GM12873 (cell line): ENCODE measurements around the gene MEDAG.

Source experiments
- TF ChIP-seq, protein P1 (sequence below): IDR thresholded peaks from 2 replicates; pipeline ENCODE4 v1.5.1; 2012; ENCODE audit warnings: low read depth, mild to moderate bottlenecking, moderate library complexity, low read length, control low read depth; ENCODE audit not compliant: insufficient read depth; ENCODE audit errors: missing control alignments

Gene MEDAG

DNA sequence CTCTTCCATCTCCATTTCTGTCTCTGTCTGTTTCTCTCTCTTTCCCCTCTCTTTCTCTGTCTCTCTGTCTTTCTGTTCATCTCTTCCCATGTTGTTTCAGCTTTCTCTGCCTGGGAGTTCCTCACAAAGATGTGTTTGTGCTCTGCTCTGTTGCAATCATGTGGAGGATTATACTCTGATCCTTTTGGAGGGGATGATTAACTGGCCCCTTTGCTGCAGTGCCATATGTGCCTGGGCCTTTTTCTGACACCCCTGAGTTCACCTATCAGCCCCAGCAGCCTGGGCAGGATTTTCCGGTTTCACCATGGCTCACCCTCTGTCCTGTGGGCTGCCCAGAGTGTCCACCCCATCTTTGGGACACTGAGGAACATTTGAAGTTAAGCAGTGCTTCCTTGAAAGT, 17.3 kb downstream of the MEDAG start:
- TF ChIP-seq, protein P1, sequence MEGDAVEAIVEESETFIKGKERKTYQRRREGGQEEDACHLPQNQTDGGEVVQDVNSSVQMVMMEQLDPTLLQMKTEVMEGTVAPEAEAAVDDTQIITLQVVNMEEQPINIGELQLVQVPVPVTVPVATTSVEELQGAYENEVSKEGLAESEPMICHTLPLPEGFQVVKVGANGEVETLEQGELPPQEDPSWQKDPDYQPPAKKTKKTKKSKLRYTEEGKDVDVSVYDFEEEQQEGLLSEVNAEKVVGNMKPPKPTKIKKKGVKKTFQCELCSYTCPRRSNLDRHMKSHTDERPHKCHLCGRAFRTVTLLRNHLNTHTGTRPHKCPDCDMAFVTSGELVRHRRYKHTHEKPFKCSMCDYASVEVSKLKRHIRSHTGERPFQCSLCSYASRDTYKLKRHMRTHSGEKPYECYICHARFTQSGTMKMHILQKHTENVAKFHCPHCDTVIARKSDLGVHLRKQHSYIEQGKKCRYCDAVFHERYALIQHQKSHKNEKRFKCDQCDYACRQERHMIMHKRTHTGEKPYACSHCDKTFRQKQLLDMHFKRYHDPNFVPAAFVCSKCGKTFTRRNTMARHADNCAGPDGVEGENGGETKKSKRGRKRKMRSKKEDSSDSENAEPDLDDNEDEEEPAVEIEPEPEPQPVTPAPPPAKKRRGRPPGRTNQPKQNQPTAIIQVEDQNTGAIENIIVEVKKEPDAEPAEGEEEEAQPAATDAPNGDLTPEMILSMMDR, result no peak

DNA sequence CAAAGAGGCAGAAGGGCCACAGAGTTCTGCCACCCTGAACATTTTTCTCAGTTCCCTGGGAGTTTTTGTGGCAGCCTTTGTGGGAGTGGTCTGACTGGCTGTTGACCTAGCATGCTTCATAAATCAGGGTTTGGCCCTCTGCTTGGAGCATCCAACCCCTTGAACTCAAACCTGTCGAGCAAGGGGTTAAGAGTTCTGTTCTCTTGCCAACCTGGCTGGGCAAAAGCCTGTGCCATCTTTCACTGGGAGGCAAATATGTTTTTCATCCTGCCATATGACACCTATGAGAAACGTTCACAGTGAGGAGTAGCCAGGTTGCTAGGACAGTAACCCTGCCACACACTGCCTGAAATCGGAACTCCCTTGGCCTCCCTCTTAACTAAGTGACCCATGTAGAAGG, 18.6 kb downstream of the MEDAG start:
- TF ChIP-seq, protein P1, result no peak

GRCh38 chr13:30925429-30925828, 19.4 kb downstream of the MEDAG start:
- TF ChIP-seq, protein P1, result no peak

DNA sequence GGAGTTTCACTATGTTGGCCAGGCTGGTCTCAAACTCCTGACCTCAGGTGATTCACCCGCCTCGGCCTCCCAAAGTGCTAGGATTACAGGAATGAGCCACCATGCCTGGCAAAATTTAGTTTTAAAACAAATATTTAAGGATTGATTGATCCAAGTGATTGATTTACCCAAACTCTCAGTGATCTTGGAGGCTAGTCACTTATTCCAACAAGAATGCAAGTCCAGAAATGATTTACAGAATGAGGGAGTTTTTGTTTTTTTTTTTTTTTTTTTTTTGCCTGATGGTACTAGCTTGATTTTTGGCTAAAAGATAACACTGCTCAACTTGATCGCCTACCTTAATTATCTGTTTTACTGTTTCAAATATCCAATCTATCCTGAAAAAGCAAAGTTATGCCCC, 20.7 kb downstream of the MEDAG start:
- TF ChIP-seq, protein P1, result no peak

GRCh38 chr13:30927595-30927994, 21.5 kb downstream of the MEDAG start:
- TF ChIP-seq, protein P1, result no peak

- TF ChIP-seq, protein P1, result no peak
These were observed 22.9 kb downstream of the MEDAG start for GRCh38 chr13:30928978-30929377.

- TF ChIP-seq, protein P1, result no peak
These were observed 26.6 kb downstream of the MEDAG start, which contains the start of gene TEX26 for GRCh38 chr13:30932481-30933353. TEX26 (plus strand) TSS chr13:30932656; CDS start chr13:30932716, 60 bp downstream.
